Fibroblast of lung (primary cell): ENCODE measurements around the gene SLC16A1. TPM values are rescaled to one million over a fixed set of nuclear protein-coding genes. Genes with fewer than 3 reads are reported as not detected.

Experiments used
- DNase-seq, 2 donors: peaks; one replicate each; pipeline versions ENCODE4 v3.0.0 to v3.0.0-alpha.2; 2010; ENCODE audit warnings: low read depth in 2 of 2
- H2AFZ ChIP-seq: 2 replicates; pipeline ENCODE4 v1.5.1; 2012; ENCODE audit warnings: low read length, control low read depth, inconsistent platforms
- H3K27ac ChIP-seq: 2 replicates; pipeline ENCODE4 v1.5.1; 2011; ENCODE audit warnings: low read length, control low read depth; ENCODE audit not compliant: insufficient read depth
- H3K27me3 ChIP-seq: 2 replicates; pipeline ENCODE4 v1.5.1; 2011; ENCODE audit warnings: mild to moderate bottlenecking, low read length; ENCODE audit not compliant: control insufficient read depth, insufficient read depth
- H3K36me3 ChIP-seq: 2 replicates; pipeline ENCODE4 v1.5.1; 2011; ENCODE audit warnings: low read length; ENCODE audit not compliant: control insufficient read depth, insufficient read depth
- H3K4me1 ChIP-seq: 2 replicates; pipeline ENCODE4 v1.5.1; 2011; ENCODE audit warnings: low read length; ENCODE audit not compliant: control insufficient read depth, insufficient read depth; ENCODE audit errors: extremely low read depth
- H3K4me2 ChIP-seq: 2 replicates; pipeline ENCODE4 v1.5.1; 2011; ENCODE audit warnings: low read length, control low read depth; ENCODE audit not compliant: insufficient read depth; ENCODE audit errors: extremely low read depth
- H3K4me3 ChIP-seq, 4 experiments: fragments of 200-600 bp in 1 of 4; sonication (generic) in 1 of 4; replicated peaks in 1 of 4; 2 replicates each; pipeline ENCODE4 v1.5.1; 2011 to 2016; ENCODE audit warnings: low read length in 4 of 4, low read depth in 3 of 4, mild to moderate bottlenecking in 3 of 4, control low read depth in 2 of 4, inconsistent platforms in 1 of 4, mixed read lengths in 1 of 4; ENCODE audit not compliant: insufficient read depth in 1 of 4; ENCODE audit errors: control extremely low read depth in 1 of 4
- H3K79me2 ChIP-seq: 2 replicates; pipeline ENCODE4 v1.5.1; 2012; ENCODE audit warnings: mild to moderate bottlenecking, low read length, inconsistent platforms; ENCODE audit not compliant: control insufficient read depth, insufficient read depth
- H3K9ac ChIP-seq: 2 replicates; pipeline ENCODE4 v1.5.1; 2011; ENCODE audit warnings: mild to moderate bottlenecking, low read length, control low read depth; ENCODE audit not compliant: insufficient read depth
- H3K9me3 ChIP-seq: 2 replicates; pipeline ENCODE4 v1.5.1; 2012; ENCODE audit warnings: low read depth, low read length; ENCODE audit not compliant: control insufficient read depth, insufficient read depth
- H4K20me1 ChIP-seq: 2 replicates; pipeline ENCODE4 v1.5.1; 2011; ENCODE audit warnings: low read length; ENCODE audit not compliant: control insufficient read depth, insufficient read depth; ENCODE audit errors: extremely low read depth
- CTCF ChIP-seq, 2 donors: IDR thresholded peaks in 1 of 2; conservative IDR thresholded peaks in 1 of 2; 1 replicate in 1 of 2; 2 replicates in 1 of 2; pipeline ENCODE4 v1.5.1; 2011 to 2012; ENCODE audit warnings: low read length in 2 of 2, control low read depth in 1 of 2, inconsistent platforms in 1 of 2, low read depth in 1 of 2, mild to moderate bottlenecking in 1 of 2
- EZH2 ChIP-seq: IDR thresholded peaks from 2 replicates; pipeline ENCODE4 v1.5.1; 2012; ENCODE audit warnings: low read length, control low read depth, mild to moderate bottlenecking; ENCODE audit errors: missing control alignments
- polyA plus RNA-seq, 2 donors: library from polyadenylated mRNA; depleted of rRNA in 1 of 2; stranded (reverse) in 1 of 2; unstranded in 1 of 2; fragments of >200 nt; gene quantifications; 2 replicates each; pipeline ENCODE4 v1.2.1, GENCODE V29; 2011 to 2012; ENCODE audit warnings: missing spikeins in 1 of 2
- total RNA-seq: library from RNA; depleted of rRNA; stranded (reverse); fragments of >200 nt; gene quantifications from 2 replicates; pipeline ENCODE4 v1.2.1, GENCODE V29; 2014

The SLC16A1 gene
- total and polyA plus RNA-seq, 2 donors (not counting 1 experiment from before 2014, with no cell fraction given): 51.3 to 59.1 TPM

DNA sequence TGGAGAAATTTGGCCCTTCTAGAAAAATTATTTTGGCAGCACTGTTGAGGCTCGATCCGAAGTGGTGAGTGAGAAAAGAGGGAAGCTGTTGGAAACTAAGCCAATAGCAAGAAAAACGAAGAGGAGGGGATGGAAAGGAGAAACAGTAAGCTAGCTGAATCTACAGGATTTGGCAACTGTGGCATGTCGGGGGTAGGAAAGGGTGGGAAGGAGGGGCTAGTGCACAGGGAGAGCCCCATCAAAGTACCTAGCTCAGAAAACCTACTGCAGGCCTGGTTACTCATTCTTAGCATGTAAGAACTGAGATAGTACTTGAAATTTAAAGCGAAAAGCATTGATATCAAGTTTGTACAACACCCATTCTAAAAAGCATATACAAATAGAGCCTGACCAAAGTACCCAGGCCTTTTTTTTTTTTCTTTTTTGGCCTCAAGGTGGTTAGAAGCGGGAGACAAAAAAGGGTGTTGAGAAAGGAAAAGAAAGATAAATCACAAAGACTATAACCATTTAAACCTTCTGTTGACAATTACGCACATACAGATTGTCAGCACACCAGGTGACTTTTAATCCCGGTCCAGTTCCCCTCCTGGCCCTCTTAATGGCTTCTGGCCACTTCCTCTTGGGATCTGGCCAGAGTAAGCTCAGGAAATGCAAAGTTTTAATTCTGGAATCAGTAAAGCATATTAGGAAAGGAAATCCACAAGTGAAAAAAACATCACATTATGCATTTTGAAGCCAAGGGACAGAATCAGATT, 50.4 kb downstream of the SLC16A1 start:
- Histone ChIP-seq H3K9me3 (no peaks in the 10 kb centered on the region), H3K9ac (no peak overlapping the region), H3K79me2 (no peaks in the 10 kb centered on the region), H3K27me3 (no peaks in the 10 kb centered on the region), H3K36me3 (no peaks in the 10 kb centered on the region), H3K4me2 (peak overlapping the region; percentile 35), H3K4me1 (peaks cover 2% of the 10 kb centered on the region), H3K27ac (peak overlapping the region; percentile 9), H2AFZ (peak overlapping the region; percentile 54), H3K4me3 (no peak overlapping the region), H4K20me1 (no peaks in the 10 kb centered on the region)
- TF ChIP-seq EZH2 (no peak), CTCF (conservative IDR thresholded peaks at IDR 0.05 in 1 of 2, IDR thresholded peaks at IDR 0.05 in 1 of 2; ENCODE audit: low read depth in 1 of 2, low read length in 2 of 2) (no peak)
- DNase-seq: no peak

DNA sequence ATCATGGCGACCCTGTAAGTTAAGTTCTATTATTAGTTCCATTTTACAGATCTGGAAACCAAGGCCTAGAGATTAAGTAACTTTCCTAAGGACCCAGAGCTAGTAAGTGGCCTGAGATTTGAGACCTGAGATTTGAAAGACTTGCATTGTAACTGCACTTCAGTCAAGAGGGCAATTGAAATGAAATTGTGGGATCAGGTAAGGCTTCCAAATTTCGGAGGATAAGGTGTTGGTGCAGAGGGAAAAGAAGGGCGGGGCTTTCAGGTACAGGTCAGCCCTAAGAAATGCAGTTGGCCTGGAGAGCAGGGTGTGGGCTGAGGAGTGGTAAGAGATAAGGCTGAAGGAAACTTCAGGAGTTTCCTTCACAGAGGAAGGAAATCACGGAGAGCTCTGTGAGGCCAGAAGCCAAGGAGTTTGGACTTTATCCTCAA, 51.1 kb downstream of the SLC16A1 start:
- TF ChIP-seq CTCF (conservative IDR thresholded peaks at IDR 0.05 in 1 of 2, IDR thresholded peaks at IDR 0.05 in 1 of 2; ENCODE audit: low read depth in 1 of 2, low read length in 2 of 2) (no peak), EZH2 (no peak)
- Histone ChIP-seq H2AFZ (no peak overlapping the region), H3K4me1 (peaks cover 2% of the 10 kb centered on the region), H3K4me3 (no peak overlapping the region), H3K27me3 (no peaks in the 10 kb centered on the region), H3K36me3 (no peaks in the 10 kb centered on the region), H3K79me2 (no peaks in the 10 kb centered on the region), H3K9ac (no peak overlapping the region), H3K4me2 (no peak overlapping the region), H3K27ac (peak overlapping the region; percentile 9), H4K20me1 (no peaks in the 10 kb centered on the region), H3K9me3 (no peaks in the 10 kb centered on the region)
- no peak for DNase-seq

DNA sequence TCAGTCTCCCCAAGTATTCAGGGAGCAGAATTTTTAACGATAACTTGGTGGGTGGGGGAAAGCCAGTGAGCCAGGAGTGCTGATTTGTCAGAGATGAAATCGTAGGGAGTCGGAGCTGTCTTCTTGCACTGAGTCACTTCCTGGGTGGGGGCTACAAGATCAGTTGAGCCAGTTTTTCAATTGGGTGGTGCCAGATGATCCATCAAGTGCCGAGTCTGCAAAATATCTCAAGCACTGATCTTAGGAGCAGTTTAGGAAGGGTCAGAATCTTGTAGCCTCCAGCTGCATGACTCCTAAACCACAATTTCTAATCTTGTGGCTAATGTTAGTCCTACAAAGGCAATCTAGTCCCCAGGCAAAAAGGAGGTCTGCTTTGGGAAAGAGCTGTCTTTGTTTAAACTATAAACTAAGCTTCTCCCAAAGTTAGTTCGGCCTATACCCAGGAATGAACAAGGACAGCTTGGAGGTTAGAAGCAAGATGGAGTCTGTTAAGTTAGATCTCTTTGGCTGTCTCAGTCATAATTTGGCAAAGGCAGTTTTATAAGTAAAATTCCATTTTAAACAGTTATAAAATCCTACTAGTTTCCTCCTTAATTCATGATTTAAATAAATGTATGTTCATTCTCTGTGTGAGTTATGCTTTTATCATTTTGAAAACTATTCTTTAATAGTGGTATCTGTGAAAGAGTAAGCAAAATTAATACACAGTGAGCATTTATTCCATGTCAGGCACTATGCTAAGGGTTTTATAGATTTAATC, 51.7 kb downstream of the SLC16A1 start:
- Histone ChIP-seq H3K4me3 (no peak overlapping the region), H3K36me3 (no peaks in the 10 kb centered on the region), H3K9ac (no peak overlapping the region), H3K4me1 (peaks cover 2% of the 10 kb centered on the region), H3K9me3 (no peaks in the 10 kb centered on the region), H3K4me2 (no peak overlapping the region), H4K20me1 (no peaks in the 10 kb centered on the region), H3K27me3 (no peaks in the 10 kb centered on the region), H3K27ac (no peak overlapping the region), H3K79me2 (no peaks in the 10 kb centered on the region), H2AFZ (no peak overlapping the region)
- TF ChIP-seq CTCF (conservative IDR thresholded peaks at IDR 0.05 in 1 of 2, IDR thresholded peaks at IDR 0.05 in 1 of 2; ENCODE audit: low read depth in 1 of 2, low read length in 2 of 2) (no peak), EZH2 (no peak)
- DNase-seq: peak; percentile 81 to 94
